ENCODE measurements around the gene SLC22A16. TPM values are rescaled to one million over a fixed set of nuclear protein-coding genes. Genes with fewer than 3 reads are reported as not detected.

SLC22A16 gene, protein sequence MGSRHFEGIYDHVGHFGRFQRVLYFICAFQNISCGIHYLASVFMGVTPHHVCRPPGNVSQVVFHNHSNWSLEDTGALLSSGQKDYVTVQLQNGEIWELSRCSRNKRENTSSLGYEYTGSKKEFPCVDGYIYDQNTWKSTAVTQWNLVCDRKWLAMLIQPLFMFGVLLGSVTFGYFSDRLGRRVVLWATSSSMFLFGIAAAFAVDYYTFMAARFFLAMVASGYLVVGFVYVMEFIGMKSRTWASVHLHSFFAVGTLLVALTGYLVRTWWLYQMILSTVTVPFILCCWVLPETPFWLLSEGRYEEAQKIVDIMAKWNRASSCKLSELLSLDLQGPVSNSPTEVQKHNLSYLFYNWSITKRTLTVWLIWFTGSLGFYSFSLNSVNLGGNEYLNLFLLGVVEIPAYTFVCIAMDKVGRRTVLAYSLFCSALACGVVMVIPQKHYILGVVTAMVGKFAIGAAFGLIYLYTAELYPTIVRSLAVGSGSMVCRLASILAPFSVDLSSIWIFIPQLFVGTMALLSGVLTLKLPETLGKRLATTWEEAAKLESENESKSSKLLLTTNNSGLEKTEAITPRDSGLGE
- 1 to 10 TPM in 1 of 3 donors, under 1 TPM in 2; 0.15 to 2.9 (median 0.33) TPM for total RNA-seq

DNA sequence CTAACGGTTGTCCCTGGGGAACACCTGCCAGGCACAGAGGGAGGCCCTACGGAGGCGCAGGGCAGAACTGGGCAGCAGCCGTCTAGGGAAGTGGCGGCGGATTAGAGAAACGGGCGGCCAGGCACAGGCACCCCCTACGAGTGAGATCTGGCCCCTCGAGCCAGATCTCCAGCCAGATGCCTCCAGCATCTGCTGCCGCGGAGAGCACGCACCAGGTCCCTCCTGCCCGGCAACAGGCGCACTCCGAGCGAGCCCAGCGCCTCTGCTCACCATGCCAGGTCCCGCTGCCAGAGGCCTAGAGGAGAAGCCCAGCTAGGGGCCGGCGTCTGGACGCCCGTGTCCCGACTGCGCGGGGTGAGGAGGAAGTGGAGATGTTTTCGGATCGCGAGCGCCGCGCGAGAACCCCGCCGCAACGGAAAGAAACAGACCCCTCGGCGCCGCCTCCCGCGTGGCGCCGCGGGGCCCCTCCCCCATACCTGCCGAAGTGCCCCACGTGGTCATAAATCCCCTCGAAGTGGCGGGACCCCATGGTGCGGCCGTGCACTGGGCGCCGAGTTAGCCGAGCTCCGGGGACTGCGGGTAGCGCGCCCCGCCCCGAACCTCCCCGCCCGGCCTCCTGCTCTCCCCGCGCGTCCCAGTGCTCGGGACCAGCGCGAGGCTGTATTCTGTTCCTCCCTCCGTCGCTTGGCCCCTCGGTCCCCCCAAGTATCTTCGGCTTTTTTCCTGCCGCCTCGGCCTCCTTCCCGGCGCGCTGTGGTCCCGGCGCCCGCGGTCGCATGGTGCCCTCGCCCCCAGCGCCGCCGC lies at the start of gene SLC22A16:
Gene SLC22A16 (minus strand): TSS at position 568 of the 804 bp plus-strand sequence. CDS start 39 bp downstream, at position 529.
- intact Hi-C loops (cut with DNase I; ENCODE audit: low total_unique reads): no loop called here
- H3K9me3 ChIP-seq: no peaks in the 10 kb centered on the region
- no peak for TF ChIP-seq POLR2AphosphoS5 (IDR thresholded peaks at IDR 0.05)
- TF ChIP-seq, protein P1, sequence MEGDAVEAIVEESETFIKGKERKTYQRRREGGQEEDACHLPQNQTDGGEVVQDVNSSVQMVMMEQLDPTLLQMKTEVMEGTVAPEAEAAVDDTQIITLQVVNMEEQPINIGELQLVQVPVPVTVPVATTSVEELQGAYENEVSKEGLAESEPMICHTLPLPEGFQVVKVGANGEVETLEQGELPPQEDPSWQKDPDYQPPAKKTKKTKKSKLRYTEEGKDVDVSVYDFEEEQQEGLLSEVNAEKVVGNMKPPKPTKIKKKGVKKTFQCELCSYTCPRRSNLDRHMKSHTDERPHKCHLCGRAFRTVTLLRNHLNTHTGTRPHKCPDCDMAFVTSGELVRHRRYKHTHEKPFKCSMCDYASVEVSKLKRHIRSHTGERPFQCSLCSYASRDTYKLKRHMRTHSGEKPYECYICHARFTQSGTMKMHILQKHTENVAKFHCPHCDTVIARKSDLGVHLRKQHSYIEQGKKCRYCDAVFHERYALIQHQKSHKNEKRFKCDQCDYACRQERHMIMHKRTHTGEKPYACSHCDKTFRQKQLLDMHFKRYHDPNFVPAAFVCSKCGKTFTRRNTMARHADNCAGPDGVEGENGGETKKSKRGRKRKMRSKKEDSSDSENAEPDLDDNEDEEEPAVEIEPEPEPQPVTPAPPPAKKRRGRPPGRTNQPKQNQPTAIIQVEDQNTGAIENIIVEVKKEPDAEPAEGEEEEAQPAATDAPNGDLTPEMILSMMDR (IDR thresholded peaks at IDR 0.05): no peak
- TF ChIP-seq POLR2A (IDR thresholded peaks at IDR 0.05): no peak
- no peaks in the 10 kb centered on the region for H3K4me1 ChIP-seq
- no peak for DNase-seq (ENCODE audit: low spot score in 2 of 2)
- H3K27me3 ChIP-seq: peaks cover 0 to 11% of the 10 kb centered on the region in 2 donors
- peak within 1 kb of the TSS; percentile 43 to 65 (median 44) for H3K4me3 ChIP-seq
- no peak within 1 kb of the TSS for H3K27ac ChIP-seq
- H3K36me3 ChIP-seq: no peaks in the 10 kb centered on the region

DNA sequence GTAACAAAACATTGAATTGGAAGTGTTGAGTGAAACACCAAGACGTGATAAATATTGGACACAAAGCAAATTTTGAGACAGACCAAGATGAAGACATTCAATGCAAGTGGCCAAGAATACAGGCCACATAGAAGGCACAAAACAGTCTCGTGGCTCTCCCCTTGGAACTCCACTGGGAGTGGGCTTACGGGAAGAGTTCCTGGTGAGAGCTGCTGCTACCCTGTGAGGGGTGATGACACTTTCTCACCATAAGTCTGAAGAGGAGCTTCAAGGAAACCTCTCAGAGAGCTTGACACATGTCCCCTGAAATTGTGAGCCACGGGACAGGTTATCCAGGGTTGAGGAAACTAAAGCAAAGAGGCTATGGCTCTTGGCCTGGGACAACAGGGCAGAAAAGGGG lies 48.6 kb upstream of the SLC22A16 start:
- Histone ChIP-seq H3K27me3 (no peaks in the 10 kb centered on the region), H3K4me3 (no peak overlapping the region), H3K4me1 (no peaks in the 10 kb centered on the region), H3K9me3 (no peaks in the 10 kb centered on the region), H3K27ac (no peak overlapping the region), H3K36me3 (no peaks in the 10 kb centered on the region)
- no peak for TF ChIP-seq POLR2AphosphoS5 (IDR thresholded peaks at IDR 0.05)
- TF ChIP-seq, protein P1 (IDR thresholded peaks at IDR 0.05): no peak
- TF ChIP-seq POLR2A (IDR thresholded peaks at IDR 0.05): no peak
- intact Hi-C loops (cut with DNase I; ENCODE audit: low total_unique reads): no loop called here
- DNase-seq (ENCODE audit: low spot score in 2 of 2): no peak

GRCh38 chr6:110524305-110524704 lies 47.9 kb upstream of the SLC22A16 start:
- no peaks in the 10 kb centered on the region for H3K4me1 ChIP-seq
- H3K36me3 ChIP-seq: no peaks in the 10 kb centered on the region
- H3K27me3 ChIP-seq: no peaks in the 10 kb centered on the region
- no peaks in the 10 kb centered on the region for H3K9me3 ChIP-seq
- intact Hi-C loops (cut with DNase I; ENCODE audit: low total_unique reads): no loop called here
- H3K27ac ChIP-seq: no peak overlapping the region
- no peak for DNase-seq (ENCODE audit: low spot score in 2 of 2)
- no peak overlapping the region for H3K4me3 ChIP-seq
- no peak for TF ChIP-seq POLR2AphosphoS5 (IDR thresholded peaks at IDR 0.05)
- TF ChIP-seq, protein P1 (IDR thresholded peaks at IDR 0.05): no peak
- TF ChIP-seq POLR2A (IDR thresholded peaks at IDR 0.05): no peak

GRCh38 chr6:110523451-110524021 lies 47.1 kb upstream of the SLC22A16 start:
- intact Hi-C loops (cut with DNase I; ENCODE audit: low total_unique reads): no loop called here
- no peak overlapping the region for H3K4me3 ChIP-seq
- H3K9me3 ChIP-seq: no peaks in the 10 kb centered on the region
- H3K27ac ChIP-seq: no peak overlapping the region
- TF ChIP-seq, protein P1 (IDR thresholded peaks at IDR 0.05): no peak
- TF ChIP-seq POLR2AphosphoS5 (IDR thresholded peaks at IDR 0.05) (no peak), POLR2A (IDR thresholded peaks at IDR 0.05) (no peak)
- DNase-seq (ENCODE audit: low spot score in 2 of 2): no peak
- H3K4me1 ChIP-seq: no peaks in the 10 kb centered on the region
- H3K36me3 ChIP-seq: no peaks in the 10 kb centered on the region
- no peaks in the 10 kb centered on the region for H3K27me3 ChIP-seq

Measured in breast epithelium (tissue), 4 donors.